ENCODE results near the gene OR6N2. TPM values are rescaled to one million over a fixed set of nuclear protein-coding genes. Genes with fewer than 3 reads are reported as not detected.

Gene OR6N2
- total RNA-seq, 2 experiments from 2014 or later: not detected

DNA sequence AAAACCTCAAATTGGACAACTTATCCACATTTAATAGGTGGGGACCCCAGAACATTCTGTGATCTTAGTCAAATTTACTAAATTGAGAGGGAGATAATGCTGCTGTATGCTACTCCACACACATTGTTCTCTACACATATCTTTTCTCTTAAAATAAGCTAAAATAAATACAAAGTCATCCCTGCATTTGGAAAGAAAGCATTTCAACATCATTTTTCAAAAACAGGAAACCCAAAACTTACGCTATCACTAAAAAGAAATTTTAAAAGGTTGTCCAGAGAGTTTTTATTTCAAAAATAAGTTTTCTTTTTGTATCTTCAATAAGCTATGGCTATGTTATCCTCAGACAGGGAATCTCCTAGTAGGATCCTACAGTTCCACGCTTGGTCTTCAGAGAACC is 19.5 kb upstream of the OR6N2 start:
- Mint-ChIP-seq H3K4me3 (no peak overlapping the region), H3K36me3 (ENCODE audit: low read depth) (no peaks in the 10 kb centered on the region), H3K27me3 (peaks cover 35% of the 10 kb centered on the region), H3K9me3 (no peaks in the 10 kb centered on the region), H3K27ac (no peak overlapping the region), H3K4me1 (ENCODE audit: low read depth) (no peaks in the 10 kb centered on the region)
- ATAC-seq (ENCODE audit: poor library complexity) (no peak), DNase-seq (no peak)
- Histone ChIP-seq H3K27me3 (ENCODE audit: control insufficient read depth in 1 of 2, insufficient read depth in 2 of 2, low read length in 2 of 2) (peaks cover 0 to 10% of the 10 kb centered on the region in 2 experiments), H3K4me1 (ENCODE audit: insufficient read depth, low read length) (no peaks in the 10 kb centered on the region), H3K36me3 (ENCODE audit: insufficient read depth, low read length) (no peaks in the 10 kb centered on the region), H3K27ac (ENCODE audit: low read depth in 1 of 2, low read length in 2 of 2) (no peak overlapping the region), H3K4me3 (ENCODE audit: low read length) (no peak overlapping the region), H3K9me3 (ENCODE audit: control insufficient read depth in 1 of 2, insufficient read depth in 1 of 2, low read length in 2 of 2) (no peaks in the 10 kb centered on the region)
- intact Hi-C loops (cut with DNase I, micrococcal nuclease): no loop called here
- ChIA-PET POLR2A (no interaction called here), CTCF (no interaction called here)
- TF ChIP-seq, protein P1, sequence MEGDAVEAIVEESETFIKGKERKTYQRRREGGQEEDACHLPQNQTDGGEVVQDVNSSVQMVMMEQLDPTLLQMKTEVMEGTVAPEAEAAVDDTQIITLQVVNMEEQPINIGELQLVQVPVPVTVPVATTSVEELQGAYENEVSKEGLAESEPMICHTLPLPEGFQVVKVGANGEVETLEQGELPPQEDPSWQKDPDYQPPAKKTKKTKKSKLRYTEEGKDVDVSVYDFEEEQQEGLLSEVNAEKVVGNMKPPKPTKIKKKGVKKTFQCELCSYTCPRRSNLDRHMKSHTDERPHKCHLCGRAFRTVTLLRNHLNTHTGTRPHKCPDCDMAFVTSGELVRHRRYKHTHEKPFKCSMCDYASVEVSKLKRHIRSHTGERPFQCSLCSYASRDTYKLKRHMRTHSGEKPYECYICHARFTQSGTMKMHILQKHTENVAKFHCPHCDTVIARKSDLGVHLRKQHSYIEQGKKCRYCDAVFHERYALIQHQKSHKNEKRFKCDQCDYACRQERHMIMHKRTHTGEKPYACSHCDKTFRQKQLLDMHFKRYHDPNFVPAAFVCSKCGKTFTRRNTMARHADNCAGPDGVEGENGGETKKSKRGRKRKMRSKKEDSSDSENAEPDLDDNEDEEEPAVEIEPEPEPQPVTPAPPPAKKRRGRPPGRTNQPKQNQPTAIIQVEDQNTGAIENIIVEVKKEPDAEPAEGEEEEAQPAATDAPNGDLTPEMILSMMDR (IDR thresholded peaks at IDR 0.05): no peak

DNA sequence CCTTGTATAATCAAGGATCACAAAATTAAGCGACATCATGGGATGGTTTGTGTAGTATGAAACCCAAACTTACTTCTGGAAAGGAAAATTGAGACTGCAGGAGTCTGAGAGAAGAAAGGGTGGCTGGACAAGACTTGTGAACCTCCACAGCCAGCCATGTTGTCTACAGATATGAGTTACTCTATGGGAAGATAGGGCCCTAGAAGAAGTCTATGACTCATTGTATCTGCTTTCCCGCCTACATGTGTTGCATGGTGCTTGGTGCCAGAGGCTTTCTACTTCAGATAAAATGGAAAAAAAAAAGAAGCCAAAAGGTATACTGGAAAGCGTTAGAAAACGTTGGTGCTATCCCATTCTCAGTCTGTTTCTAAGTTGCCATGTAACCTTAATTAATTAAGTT is 18.7 kb upstream of the OR6N2 start:
- H3K4me1 Mint-ChIP-seq (ENCODE audit: low read depth): no peaks in the 10 kb centered on the region
- H3K27ac Mint-ChIP-seq: no peak overlapping the region
- POLR2A ChIA-PET: no interaction called here
- no peaks in the 10 kb centered on the region for H3K9me3 Mint-ChIP-seq
- Histone ChIP-seq H3K4me1 (ENCODE audit: insufficient read depth, low read length) (no peaks in the 10 kb centered on the region), H3K27me3 (ENCODE audit: control insufficient read depth in 1 of 2, insufficient read depth in 2 of 2, low read length in 2 of 2) (peaks cover 0 to 10% of the 10 kb centered on the region in 2 experiments), H3K9me3 (ENCODE audit: control insufficient read depth in 1 of 2, insufficient read depth in 1 of 2, low read length in 2 of 2) (no peaks in the 10 kb centered on the region), H3K36me3 (ENCODE audit: insufficient read depth, low read length) (no peaks in the 10 kb centered on the region), H3K4me3 (ENCODE audit: low read length) (no peak overlapping the region), H3K27ac (ENCODE audit: low read depth in 1 of 2, low read length in 2 of 2) (no peak overlapping the region)
- TF ChIP-seq, protein P1 (IDR thresholded peaks at IDR 0.05): no peak
- H3K36me3 Mint-ChIP-seq (ENCODE audit: low read depth): no peaks in the 10 kb centered on the region
- H3K27me3 Mint-ChIP-seq: peaks cover 37% of the 10 kb centered on the region
- CTCF ChIA-PET: no interaction called here
- no peak for ATAC-seq (ENCODE audit: poor library complexity)
- DNase-seq: no peak
- intact Hi-C loops (cut with DNase I, micrococcal nuclease): loop anchor here in 1 of 2 experiments (5.0 kb wide), 2 partner anchors 128 to 273 kb away; no protein-coding TSS in a partner anchor
- no peak overlapping the region for H3K4me3 Mint-ChIP-seq

- Mint-ChIP-seq H3K27ac (no peak overlapping the region), H3K36me3 (ENCODE audit: low read depth) (no peaks in the 10 kb centered on the region), H3K9me3 (no peaks in the 10 kb centered on the region), H3K4me1 (ENCODE audit: low read depth) (no peaks in the 10 kb centered on the region), H3K27me3 (peaks cover 34% of the 10 kb centered on the region), H3K4me3 (no peak overlapping the region)
- DNase-seq: peak in 1 of 14 experiments; percentile 6
- CTCF ChIA-PET: no interaction called here
- no peak overlapping the region for H3K4me3 ChIP-seq (ENCODE audit: low read length)
- intact Hi-C loops (cut with DNase I, micrococcal nuclease): loop anchor here in 1 of 2 experiments (5.0 kb wide), 2 partner anchors 129 to 274 kb away; no protein-coding TSS in a partner anchor
- peaks cover 0 to 10% of the 10 kb centered on the region in 2 experiments for H3K27me3 ChIP-seq (ENCODE audit: control insufficient read depth in 1 of 2, insufficient read depth in 2 of 2, low read length in 2 of 2)
- no peak for ATAC-seq (ENCODE audit: poor library complexity)
- H3K27ac ChIP-seq (ENCODE audit: low read depth in 1 of 2, low read length in 2 of 2): no peak overlapping the region
- no peaks in the 10 kb centered on the region for H3K36me3 ChIP-seq (ENCODE audit: insufficient read depth, low read length)
- POLR2A ChIA-PET: no interaction called here
- TF ChIP-seq, protein P1 (IDR thresholded peaks at IDR 0.05): no peak
- no peaks in the 10 kb centered on the region for H3K9me3 ChIP-seq (ENCODE audit: control insufficient read depth in 1 of 2, insufficient read depth in 1 of 2, low read length in 2 of 2)
- H3K4me1 ChIP-seq (ENCODE audit: insufficient read depth, low read length): no peaks in the 10 kb centered on the region
Measured at GRCh38 chr1:158798531-158798930, 17.5 kb upstream of the OR6N2 start.
